Peyer's patch (tissue), 4 donors: ENCODE measurements around the gene MTA3.

Experiments used
- CTCF ChIP-seq, 6 experiments: fragments of 450-650 bp in 4 of 6; fragments of 200-600 bp in 2 of 6; sonication (generic) in 1 of 6; IDR thresholded peaks; one replicate each; pipeline ENCODE4 v1.5.1; 2017 to 2019; ENCODE audit warnings: antibody characterized with exemption in 6 of 6, mild to moderate bottlenecking in 3 of 6, moderate library complexity in 1 of 6
- POLR2A ChIP-seq, 2 donors: fragments of 450-650 bp; IDR thresholded peaks; one replicate each; pipeline ENCODE4 v1.5.1; 2017; ENCODE audit warnings: antibody characterized with exemption in 2 of 2, mild to moderate bottlenecking in 2 of 2, moderate library complexity in 2 of 2

- TF ChIP-seq CTCF (IDR thresholded peaks at IDR 0.05), result no peak
- TF ChIP-seq POLR2A (IDR thresholded peaks at IDR 0.05), result no peak
Observed at GRCh38 chr2:42724886-42725285, 156.5 kb downstream of the MTA3 start.
